DND-41 (cell line): ENCODE measurements around the gene SETD9.

Experiments
- ATAC-seq: fragments of 200-7000 bp; cut with Tn5 transposase; 3 replicates; pipeline ENCODE4 v1.9.1; 2021; ENCODE audit warnings: low read depth; ENCODE audit not compliant: insufficient read depth
- DNase-seq: peaks from one replicate; pipeline ENCODE4 v3.0.0-alpha.2; 2020
- H2AFZ ChIP-seq: 2 replicates; pipeline ENCODE4 v1.6.0; 2012; ENCODE audit warnings: low read depth, low read length
- H3K27ac ChIP-seq: 2 replicates; pipeline ENCODE4 v1.5.1; 2012; ENCODE audit warnings: low read length, inconsistent platforms
- H3K27me3 ChIP-seq: fragments of 200-600 bp; sonication (generic); 2 replicates; pipeline ENCODE4 v1.6.0; 2012; ENCODE audit warnings: low read length, mild to moderate bottlenecking, inconsistent platforms; ENCODE audit not compliant: insufficient read depth, poor library complexity
- H3K36me3 ChIP-seq: 2 replicates; pipeline ENCODE4 v1.5.1; 2012; ENCODE audit warnings: low read length, inconsistent platforms; ENCODE audit not compliant: insufficient read depth
- H3K4me1 ChIP-seq: 2 replicates; pipeline ENCODE4 v1.5.1; 2012; ENCODE audit warnings: mild to moderate bottlenecking, low read length; ENCODE audit not compliant: insufficient read depth
- H3K4me2 ChIP-seq: 2 replicates; pipeline ENCODE4 v1.6.0; 2012; ENCODE audit warnings: mild to moderate bottlenecking, moderate library complexity, low read length, inconsistent platforms; ENCODE audit not compliant: insufficient read depth
- H3K4me3 ChIP-seq, 2 experiments: fragments of 200-600 bp in 1 of 2; shearing (Covaris generic) in 1 of 2; 2 replicates each; pipeline ENCODE4 v1.5.1; 2012 to 2016; ENCODE audit warnings: inconsistent platforms in 2 of 2, low read length in 2 of 2, mild to moderate bottlenecking in 2 of 2, low read depth in 1 of 2, moderate library complexity in 1 of 2
- H3K79me2 ChIP-seq: 2 replicates; pipeline ENCODE4 v1.6.0; 2012; ENCODE audit warnings: low read length, inconsistent platforms; ENCODE audit not compliant: insufficient read depth
- H3K9ac ChIP-seq: 2 replicates; pipeline ENCODE4 v1.6.0; 2012; ENCODE audit warnings: low read depth, mild to moderate bottlenecking, inconsistent platforms, low read length, moderate library complexity
- H3K9me3 ChIP-seq: 2 replicates; pipeline ENCODE4 v1.5.1; 2012; ENCODE audit warnings: low read length, moderate library complexity, mild to moderate bottlenecking, inconsistent platforms; ENCODE audit not compliant: insufficient read depth, severe bottlenecking
- H4K20me1 ChIP-seq: 2 replicates; pipeline ENCODE4 v1.6.0; 2012; ENCODE audit warnings: low read length; ENCODE audit not compliant: insufficient read depth
- CTCF ChIP-seq: IDR thresholded peaks from 2 replicates; pipeline ENCODE4 v1.5.1; 2012; ENCODE audit warnings: borderline replicate concordance, low read length, moderate library complexity, mild to moderate bottlenecking; ENCODE audit not compliant: poor library complexity, severe bottlenecking; ENCODE audit errors: extremely low read depth
- EZH2 ChIP-seq: IDR thresholded peaks from 3 replicates; pipeline ENCODE4 v1.6.1; 2012; ENCODE audit warnings: borderline replicate concordance, low read depth, mild to moderate bottlenecking, moderate library complexity, low read length, inconsistent platforms; ENCODE audit not compliant: severe bottlenecking

SETD9 gene

GRCh38 chr5:56950626-56951125 is 41.3 kb downstream of the SETD9 start:
- Histone ChIP-seq H3K27ac (peak overlapping the region; percentile 42), H3K4me1 (peaks cover 25% of the 10 kb centered on the region), H3K4me3 (peak overlapping the region; percentile 56 to 66), H3K27me3 (peaks cover 24% of the 10 kb centered on the region), H3K79me2 (peaks cover 33% of the 10 kb centered on the region), H4K20me1 (peaks cover 14% of the 10 kb centered on the region), H3K9ac (peak overlapping the region; percentile 84), H2AFZ (peak overlapping the region; percentile 80), H3K4me2 (peak overlapping the region; percentile 87), H3K9me3 (no peaks in the 10 kb centered on the region), H3K36me3 (peaks cover 23% of the 10 kb centered on the region)
- peak; percentile 77 for DNase-seq
- TF ChIP-seq CTCF (no peak), EZH2 (no peak)
- ATAC-seq = peak; percentile 83

- H4K20me1 ChIP-seq = peaks cover 14% of the 10 kb centered on the region
- peak overlapping the region; percentile 57 for H3K27ac ChIP-seq
- TF ChIP-seq EZH2 (no peak), CTCF (no peak)
- H3K4me2 ChIP-seq = peak overlapping the region; percentile 87
- H3K79me2 ChIP-seq = peaks cover 33% of the 10 kb centered on the region
- peaks cover 25% of the 10 kb centered on the region for H3K4me1 ChIP-seq
- H3K27me3 ChIP-seq = peaks cover 30% of the 10 kb centered on the region
- H2AFZ ChIP-seq = peak overlapping the region; percentile 80
- peak overlapping the region; percentile 56 to 66 for H3K4me3 ChIP-seq
- no peaks in the 10 kb centered on the region for H3K9me3 ChIP-seq
- peak; percentile 21 for ATAC-seq
- peaks cover 16% of the 10 kb centered on the region for H3K36me3 ChIP-seq
- peak; percentile 34 for DNase-seq
- peak overlapping the region; percentile 84 for H3K9ac ChIP-seq
These were observed 41.9 kb downstream of the SETD9 start for GRCh38 chr5:56951126-56951945.

- Histone ChIP-seq H2AFZ (peak within 1 kb of the TSS; percentile 98), H3K36me3 (peaks cover 13% of the 10 kb centered on the region), H3K4me2 (peak within 1 kb of the TSS; percentile 99), H3K4me3 (peak within 1 kb of the TSS; percentile 56 to 66), H3K4me1 (peaks cover 25% of the 10 kb centered on the region), H3K79me2 (peaks cover 33% of the 10 kb centered on the region), H3K27ac (peak within 1 kb of the TSS; percentile 57), H3K9ac (peak within 1 kb of the TSS; percentile 84), H4K20me1 (peaks cover 14% of the 10 kb centered on the region), H3K9me3 (no peaks in the 10 kb centered on the region), H3K27me3 (peaks cover 36% of the 10 kb centered on the region)
- DNase-seq = peak; percentile 79
- TF ChIP-seq CTCF = no peak
- no peak for TF ChIP-seq EZH2
- ATAC-seq = peak; percentile 88
These were observed 42.7 kb downstream of the SETD9 start, which contains the start of gene MIER3 for GRCh38 chr5:56951946-56952691. MIER3 (minus strand) TSS chr5:56952123; CDS start chr5:56952102, 21 bp downstream.
